Progenitor cell of endocrine pancreas (in vitro differentiated cells): ENCODE measurements around the gene TRAF1. TPM values are rescaled to one million over a fixed set of nuclear protein-coding genes. Genes with fewer than 3 reads are reported as not detected.

ENCODE experiments used
- DNase-seq: peaks from one replicate; pipeline ENCODE4 v3.0.0; 2021; ENCODE audit warnings: low spot score; ENCODE audit not compliant: unreplicated experiment
- H3K27ac Mint-ChIP-seq: 2 replicates; pipeline ENCODE4 v1.8.0; 2021; ENCODE audit warnings: mild to moderate bottlenecking, moderate library complexity, mixed read lengths
- H3K27me3 Mint-ChIP-seq: 2 replicates; pipeline ENCODE4 v1.8.0; 2021; ENCODE audit warnings: mixed read lengths
- H3K36me3 Mint-ChIP-seq: 2 replicates; pipeline ENCODE4 v1.8.0; 2022; ENCODE audit warnings: mixed read lengths; ENCODE audit not compliant: insufficient read depth
- H3K4me1 Mint-ChIP-seq: 2 replicates; pipeline ENCODE4 v1.8.0; 2021; ENCODE audit warnings: low read depth, mixed read lengths
- H3K4me3 Mint-ChIP-seq: 2 replicates; pipeline ENCODE4 v1.8.0; 2021; ENCODE audit warnings: low read depth, mild to moderate bottlenecking, moderate library complexity, mixed read lengths
- H3K9me3 Mint-ChIP-seq: 2 replicates; pipeline ENCODE4 v1.8.0; 2021; ENCODE audit warnings: low read depth, mixed read lengths
- total RNA-seq: library from RNA; stranded (reverse); gene quantifications from 2 replicates; pipeline ENCODE4 v1.2.1, GENCODE V29; 2021
- TF ChIP-seq, protein P1 (sequence below): fragments of 200-600 bp; sonication (generic); IDR thresholded peaks from one replicate; pipeline ENCODE4 v1.5.0; 2021; ENCODE audit warnings: antibody characterized with exemption, mild to moderate bottlenecking; ENCODE audit not compliant: unreplicated experiment

TRAF1 gene
- total RNA-seq, 1 donor from 2014 or later: 6.7 TPM

DNA sequence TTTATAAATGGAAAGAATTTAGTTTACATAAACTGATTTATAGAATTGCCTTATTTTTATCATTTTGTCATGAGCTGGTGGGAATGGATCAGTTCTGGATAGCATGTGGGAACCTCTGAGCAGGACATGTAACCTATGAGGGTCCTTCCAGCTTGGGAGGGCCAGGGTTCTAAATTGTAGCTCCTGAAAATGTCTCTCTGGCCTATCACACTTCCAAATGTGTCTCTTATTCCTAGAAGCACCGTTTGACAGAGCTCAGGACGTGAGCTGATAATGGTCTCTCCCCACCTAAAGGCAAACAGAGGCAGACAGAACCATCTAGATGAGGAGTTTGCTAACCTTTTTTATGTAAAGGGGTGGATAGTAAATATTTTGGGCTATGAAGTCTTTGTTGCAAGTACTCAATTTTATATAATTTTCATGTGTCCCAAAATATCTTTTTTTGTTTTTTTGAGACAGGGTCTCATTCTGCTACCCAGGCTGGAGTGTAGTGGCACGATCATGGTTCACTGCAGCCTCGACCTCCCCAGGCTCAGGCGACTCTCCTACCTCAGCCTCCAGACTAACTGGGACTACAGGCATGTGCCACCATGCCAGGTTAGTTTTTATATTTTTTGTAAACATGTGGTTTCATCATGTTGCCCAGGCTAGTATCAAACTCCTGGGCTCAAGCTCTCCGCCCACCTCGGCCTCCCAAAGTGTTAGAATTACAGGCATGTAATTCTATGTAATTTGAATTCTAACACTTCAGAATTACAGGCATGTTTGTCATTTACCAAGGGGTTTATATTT is 4.0 kb downstream of the TRAF1 start:
- H3K27ac Mint-ChIP-seq: no peak overlapping the region
- H3K36me3 Mint-ChIP-seq: no peaks in the 10 kb centered on the region
- H3K4me1 Mint-ChIP-seq: peaks cover 16% of the 10 kb centered on the region
- no peaks in the 10 kb centered on the region for H3K9me3 Mint-ChIP-seq
- H3K4me3 Mint-ChIP-seq: no peak overlapping the region
- peaks cover 2% of the 10 kb centered on the region for H3K27me3 Mint-ChIP-seq
- TF ChIP-seq, protein P1, sequence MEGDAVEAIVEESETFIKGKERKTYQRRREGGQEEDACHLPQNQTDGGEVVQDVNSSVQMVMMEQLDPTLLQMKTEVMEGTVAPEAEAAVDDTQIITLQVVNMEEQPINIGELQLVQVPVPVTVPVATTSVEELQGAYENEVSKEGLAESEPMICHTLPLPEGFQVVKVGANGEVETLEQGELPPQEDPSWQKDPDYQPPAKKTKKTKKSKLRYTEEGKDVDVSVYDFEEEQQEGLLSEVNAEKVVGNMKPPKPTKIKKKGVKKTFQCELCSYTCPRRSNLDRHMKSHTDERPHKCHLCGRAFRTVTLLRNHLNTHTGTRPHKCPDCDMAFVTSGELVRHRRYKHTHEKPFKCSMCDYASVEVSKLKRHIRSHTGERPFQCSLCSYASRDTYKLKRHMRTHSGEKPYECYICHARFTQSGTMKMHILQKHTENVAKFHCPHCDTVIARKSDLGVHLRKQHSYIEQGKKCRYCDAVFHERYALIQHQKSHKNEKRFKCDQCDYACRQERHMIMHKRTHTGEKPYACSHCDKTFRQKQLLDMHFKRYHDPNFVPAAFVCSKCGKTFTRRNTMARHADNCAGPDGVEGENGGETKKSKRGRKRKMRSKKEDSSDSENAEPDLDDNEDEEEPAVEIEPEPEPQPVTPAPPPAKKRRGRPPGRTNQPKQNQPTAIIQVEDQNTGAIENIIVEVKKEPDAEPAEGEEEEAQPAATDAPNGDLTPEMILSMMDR: no peak
- DNase-seq: no peak

DNA sequence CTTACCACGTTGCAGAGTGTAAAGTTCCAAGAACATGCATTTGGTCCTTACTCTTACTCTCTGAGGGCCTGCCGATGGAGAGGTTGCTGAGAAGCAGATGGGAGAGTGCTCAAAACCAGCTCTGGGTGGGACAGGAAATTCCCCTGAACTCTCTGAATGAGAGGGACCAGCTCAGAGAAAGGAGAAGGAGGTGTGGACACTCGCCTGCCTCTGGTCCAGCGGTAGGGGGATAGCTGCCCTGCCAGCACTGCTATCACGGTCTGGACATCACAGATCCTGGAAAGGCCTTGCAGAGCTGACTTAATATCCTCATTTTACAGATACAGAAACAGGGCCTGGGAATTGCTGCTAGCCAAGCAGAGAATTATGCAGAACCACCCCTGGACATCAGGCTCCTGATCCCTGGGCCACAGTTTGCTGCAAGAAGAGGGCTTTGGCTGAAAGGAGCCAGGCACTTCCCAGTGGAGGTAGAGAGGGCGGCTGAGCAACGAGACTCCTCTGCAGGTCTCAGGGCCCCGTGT is 4.9 kb downstream of the TRAF1 start:
- Mint-ChIP-seq H3K4me1 (peaks cover 16% of the 10 kb centered on the region), H3K27me3 (no peaks in the 10 kb centered on the region), H3K36me3 (peaks cover 2% of the 10 kb centered on the region), H3K9me3 (no peaks in the 10 kb centered on the region), H3K4me3 (no peak overlapping the region), H3K27ac (peak overlapping the region; percentile 58)
- TF ChIP-seq, protein P1: no peak
- DNase-seq: no peak

DNA sequence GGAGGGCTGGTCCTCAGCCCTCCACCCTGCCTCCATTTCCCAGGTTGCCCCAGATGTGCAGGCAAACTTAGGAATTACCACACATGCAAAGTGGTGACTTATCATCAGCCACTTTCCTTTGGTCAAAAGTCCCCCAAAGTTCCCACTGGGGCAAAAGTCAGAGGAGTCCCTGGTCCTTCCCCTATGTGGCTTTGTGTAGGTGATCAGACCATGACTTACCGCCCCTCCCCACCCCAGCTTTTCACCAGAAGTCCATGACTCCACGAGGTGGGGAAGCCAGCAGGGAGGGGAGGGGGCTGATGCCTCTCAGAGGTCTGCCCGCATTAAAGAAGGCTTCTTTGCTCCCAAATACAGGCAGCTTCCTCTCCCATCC is 5.8 kb downstream of the TRAF1 start:
- Mint-ChIP-seq H3K4me1 (peaks cover 16% of the 10 kb centered on the region), H3K27ac (no peak overlapping the region)

DNA sequence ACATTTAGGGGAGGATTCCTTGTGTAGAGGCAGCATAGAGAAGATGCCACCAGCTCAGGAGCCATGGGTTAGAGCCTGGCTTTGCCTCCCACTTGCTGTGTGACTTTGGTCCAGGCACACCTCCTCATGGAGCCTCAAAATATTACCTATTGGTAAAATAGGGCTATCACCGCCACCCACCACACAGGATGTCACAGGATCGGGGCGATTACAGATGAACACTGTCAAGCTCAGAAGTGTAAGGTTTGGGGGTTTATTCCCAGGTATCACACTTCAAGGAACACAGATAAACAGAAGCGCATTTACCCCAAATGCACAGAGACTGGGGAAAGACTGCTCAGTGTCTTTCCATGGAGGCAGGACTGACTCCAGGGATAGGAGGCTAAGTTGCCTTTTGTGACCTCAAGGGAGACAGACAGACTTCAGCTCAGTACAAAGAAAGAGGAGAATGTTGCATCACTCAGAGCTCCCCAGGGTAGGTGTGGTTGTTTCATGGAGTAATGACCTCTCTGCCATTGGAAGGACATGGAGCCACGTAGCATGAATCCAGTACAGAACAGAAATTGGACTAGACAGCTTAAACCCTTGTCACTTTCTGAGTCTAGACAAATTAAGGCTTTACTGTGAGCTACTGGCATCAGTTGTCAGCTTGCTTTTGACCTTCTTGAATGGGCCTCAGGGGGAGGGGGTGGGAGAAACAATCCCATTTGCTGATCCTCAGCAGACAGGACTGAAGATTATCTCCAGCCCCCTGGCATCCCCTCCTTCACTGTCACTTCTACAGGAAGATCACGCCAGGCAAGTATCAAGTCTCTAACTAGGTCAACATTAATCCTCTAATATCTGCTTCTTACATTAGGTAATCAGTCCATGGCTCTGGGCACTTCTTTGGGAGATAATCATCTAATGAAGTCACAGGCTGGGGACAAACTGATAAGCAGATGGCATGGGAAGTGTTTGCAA is 6.5 kb downstream of the TRAF1 start:
- H3K27me3 Mint-ChIP-seq: no peaks in the 10 kb centered on the region
- no peak overlapping the region for H3K4me3 Mint-ChIP-seq
- H3K4me1 Mint-ChIP-seq: peaks cover 16% of the 10 kb centered on the region
- DNase-seq: no peak
- peaks cover 3% of the 10 kb centered on the region for H3K36me3 Mint-ChIP-seq
- H3K27ac Mint-ChIP-seq: no peak overlapping the region
- TF ChIP-seq, protein P1: no peak
- H3K9me3 Mint-ChIP-seq: no peaks in the 10 kb centered on the region

More for the DNA sequence above, 5.8 kb downstream of the TRAF1 start:
- H3K9me3 Mint-ChIP-seq: no peaks in the 10 kb centered on the region
- peaks cover 3% of the 10 kb centered on the region for H3K36me3 Mint-ChIP-seq
- no peaks in the 10 kb centered on the region for H3K27me3 Mint-ChIP-seq
- TF ChIP-seq, protein P1: no peak
- no peak overlapping the region for H3K4me3 Mint-ChIP-seq
- no peak for DNase-seq
